H9 (cell line): ENCODE data around the gene USP47. TPM values are rescaled to one million over a fixed set of nuclear protein-coding genes. Genes with fewer than 3 reads are reported as not detected.

Experiments used
- DNase-seq: peaks from one replicate; pipeline ENCODE4 v3.0.0-alpha.2; 2017
- H2AFZ ChIP-seq: one replicate; pipeline ENCODE4 v1.6.1; 2013; ENCODE audit warnings: mild to moderate bottlenecking, low read length, control low read depth, moderate library complexity
- H2AK5ac ChIP-seq: 2 replicates; pipeline ENCODE4 v1.6.1; 2013; ENCODE audit warnings: low read length, control low read depth, mixed read lengths; ENCODE audit not compliant: insufficient read length
- H2BK120ac ChIP-seq: one replicate; pipeline ENCODE4 v1.6.1; 2013; ENCODE audit warnings: low read depth, mild to moderate bottlenecking, low read length, control low read depth, inconsistent platforms; ENCODE audit not compliant: poor library complexity, severe bottlenecking
- H2BK12ac ChIP-seq: 2 replicates; pipeline ENCODE4 v1.6.1; 2013; ENCODE audit warnings: low read length, control low read depth, mixed read lengths, low read depth; ENCODE audit not compliant: insufficient read length
- H2BK15ac ChIP-seq: 2 replicates; pipeline ENCODE4 v1.6.1; 2013; ENCODE audit warnings: low read depth, low read length, control low read depth
- H2BK20ac ChIP-seq: one replicate; pipeline ENCODE4 v1.6.1; 2013; ENCODE audit warnings: low read depth, mild to moderate bottlenecking, low read length, control low read depth, inconsistent platforms; ENCODE audit not compliant: poor library complexity, severe bottlenecking
- H2BK5ac ChIP-seq: 2 replicates; pipeline ENCODE4 v1.6.1; 2013; ENCODE audit warnings: low read length, control low read depth, mixed read lengths; ENCODE audit not compliant: insufficient read length
- H3K14ac ChIP-seq: 2 replicates; pipeline ENCODE4 v1.6.1; 2013; ENCODE audit warnings: low read length, control low read depth; ENCODE audit not compliant: insufficient read depth
- H3K18ac ChIP-seq: 2 replicates; pipeline ENCODE4 v1.6.1; 2013; ENCODE audit warnings: low read depth, mild to moderate bottlenecking, mixed read lengths, low read length, control low read depth; ENCODE audit not compliant: insufficient read length
- H3K23ac ChIP-seq: 2 replicates; pipeline ENCODE4 v1.6.1; 2013; ENCODE audit warnings: low read length, control low read depth, mixed read lengths, low read depth; ENCODE audit not compliant: insufficient read length
- H3K23me2 ChIP-seq: 2 replicates; pipeline ENCODE4 v1.6.1; 2013; ENCODE audit warnings: low read depth, mild to moderate bottlenecking, mixed read lengths, low read length, control low read depth; ENCODE audit not compliant: insufficient read length, poor library complexity, severe bottlenecking
- H3K27ac ChIP-seq: 2 replicates; pipeline ENCODE4 v1.5.1; 2013; ENCODE audit warnings: low read length, control low read depth, mixed read lengths, low read depth; ENCODE audit not compliant: insufficient read length
- H3K27me3 ChIP-seq: 2 replicates; pipeline ENCODE4 v1.6.1; 2013; ENCODE audit warnings: low read length, control low read depth, inconsistent platforms; ENCODE audit not compliant: insufficient read depth
- H3K4ac ChIP-seq: 2 replicates; pipeline ENCODE4 v1.6.1; 2013; ENCODE audit warnings: low read depth, mild to moderate bottlenecking, control low read depth, inconsistent platforms, low read length, moderate library complexity
- H3K4me1 ChIP-seq: 2 replicates; pipeline ENCODE4 v1.6.1; 2013; ENCODE audit warnings: low read length, control low read depth, inconsistent platforms; ENCODE audit not compliant: insufficient read depth
- H3K4me2 ChIP-seq: 2 replicates; pipeline ENCODE4 v1.6.1; 2013; ENCODE audit warnings: low read length, control low read depth, mixed read lengths; ENCODE audit not compliant: insufficient read length, insufficient read depth
- H3K56ac ChIP-seq: 2 replicates; pipeline ENCODE4 v1.6.1; 2013; ENCODE audit warnings: low read depth, mild to moderate bottlenecking, mixed read lengths, low read length, control low read depth; ENCODE audit not compliant: insufficient read length
- H3K79me1 ChIP-seq: 2 replicates; pipeline ENCODE4 v1.6.1; 2013; ENCODE audit warnings: low read depth, mild to moderate bottlenecking, moderate library complexity, low read length, control low read depth, inconsistent platforms; ENCODE audit not compliant: insufficient read depth, poor library complexity, severe bottlenecking
- H3K79me2 ChIP-seq: 2 replicates; pipeline ENCODE4 v1.6.1; 2013; ENCODE audit warnings: low read length, control low read depth, inconsistent platforms; ENCODE audit not compliant: insufficient read depth
- H3K9ac ChIP-seq: 2 replicates; pipeline ENCODE4 v1.6.1; 2013; ENCODE audit warnings: low read length, control low read depth, mixed read lengths; ENCODE audit not compliant: insufficient read length; ENCODE audit errors: extremely low read depth
- H3K9me3 ChIP-seq: one replicate; pipeline ENCODE4 v1.6.1; 2013; ENCODE audit warnings: low read depth, low read length, inconsistent platforms; ENCODE audit not compliant: control insufficient read depth
- H3T11ph ChIP-seq: one replicate; pipeline ENCODE4 v1.6.1; 2013; ENCODE audit warnings: mild to moderate bottlenecking, low read length, control low read depth, inconsistent platforms
- H4K20me1 ChIP-seq: one replicate; pipeline ENCODE4 v1.6.1; 2013; ENCODE audit not compliant: control insufficient read depth, insufficient read length, insufficient read depth
- H4K5ac ChIP-seq: 2 replicates; pipeline ENCODE4 v1.6.1; 2013; ENCODE audit warnings: low read depth, mild to moderate bottlenecking, mixed read lengths, low read length, control low read depth; ENCODE audit not compliant: insufficient read length
- H4K8ac ChIP-seq: replicated peaks from 2 replicates; pipeline ENCODE4 v1.6.1; 2013; ENCODE audit warnings: low read length, control low read depth, mixed read lengths, low read depth; ENCODE audit not compliant: insufficient read length
- H4K91ac ChIP-seq: 2 replicates; pipeline ENCODE4 v1.6.1; 2013; ENCODE audit warnings: low read depth, mild to moderate bottlenecking, moderate library complexity, mixed read lengths, low read length, control low read depth; ENCODE audit not compliant: insufficient read length
- H3K27ac Mint-ChIP-seq, 3 experiments: 2 replicates in 2 of 3; 3 replicates in 1 of 3; pipeline ENCODE4 v1.8.0; 2020 to 2021; ENCODE audit warnings: mixed read lengths in 3 of 3, mild to moderate bottlenecking in 1 of 3, moderate library complexity in 1 of 3
- H3K27me3 Mint-ChIP-seq: 2 replicates; pipeline ENCODE4 v1.8.0; 2021; ENCODE audit warnings: low read depth, mild to moderate bottlenecking, moderate library complexity, mixed read lengths
- H3K36me3 Mint-ChIP-seq, 3 experiments: 2 replicates in 2 of 3; 3 replicates in 1 of 3; pipeline ENCODE4 v1.8.0; 2020 to 2021; ENCODE audit warnings: low read depth in 3 of 3, mixed read lengths in 3 of 3; ENCODE audit not compliant: insufficient read depth in 1 of 3
- H3K4me1 Mint-ChIP-seq, 2 experiments: 2 replicates each; pipeline ENCODE4 v1.8.0; 2020; ENCODE audit warnings: mixed read lengths in 2 of 2
- H3K4me3 Mint-ChIP-seq, 2 experiments: 2 replicates in 1 of 2; 3 replicates in 1 of 2; pipeline ENCODE4 v1.8.0; 2020 to 2021; ENCODE audit warnings: mild to moderate bottlenecking in 2 of 2, mixed read lengths in 2 of 2, moderate library complexity in 1 of 2
- H3K9me3 Mint-ChIP-seq, 2 experiments: 2 replicates in 1 of 2; 3 replicates in 1 of 2; pipeline ENCODE4 v1.8.0; 2020; ENCODE audit warnings: mild to moderate bottlenecking in 2 of 2, mixed read lengths in 2 of 2, moderate library complexity in 1 of 2
- WGBS: extraction: QIAGEN DNeasy Blood & Tissue Kit; methylation state at CpG from one replicate; pipeline ENCODE4 v1.1.7; 2013; ENCODE audit warnings: missing lambda C conversion rate, low lambda C conversion rate, mixed read lengths; ENCODE audit not compliant: insufficient read length; ENCODE audit errors: extremely low coverage; 5-methylcytosine and 5-hydroxymethylcytosine counted together
- total RNA-seq: library from RNA; stranded (reverse); gene quantifications from 2 replicates; pipeline ENCODE4 v1.2.1, GENCODE V29; 2021
- TF ChIP-seq, protein P1 (sequence below): fragments of 200-600 bp; sonication (generic); conservative IDR thresholded peaks from 3 replicates; pipeline ENCODE4 v1.8.0; 2021; ENCODE audit warnings: antibody characterized with exemption, mild to moderate bottlenecking

USP47 gene
- total RNA-seq, 1 experiment from 2014 or later, result 26.7 TPM

- Mint-ChIP-seq H3K4me3 (no peak overlapping the region), H3K36me3 (no peaks in the 10 kb centered on the region), H3K27ac (no peak overlapping the region), H3K4me1 (peaks cover 19 to 20% of the 10 kb centered on the region in 2 experiments), H3K27me3 (no peaks in the 10 kb centered on the region), H3K9me3 (no peaks in the 10 kb centered on the region)
- peaks cover 18% of the 10 kb centered on the region; the same call in 1 of the 2 replicates for H3K79me2 ChIP-seq
- no peak overlapping the region for H2BK15ac ChIP-seq
- H2BK5ac ChIP-seq, result no peak overlapping the region
- no peak overlapping the region for H2BK120ac ChIP-seq
- H2BK12ac ChIP-seq, result no peak overlapping the region
- H4K8ac ChIP-seq, result no peak overlapping the region
- no peak overlapping the region for H3K4me2 ChIP-seq
- H2AFZ ChIP-seq, result no peak overlapping the region
- H3K79me1 ChIP-seq, result no peaks in the 10 kb centered on the region
- TF ChIP-seq, protein P1, sequence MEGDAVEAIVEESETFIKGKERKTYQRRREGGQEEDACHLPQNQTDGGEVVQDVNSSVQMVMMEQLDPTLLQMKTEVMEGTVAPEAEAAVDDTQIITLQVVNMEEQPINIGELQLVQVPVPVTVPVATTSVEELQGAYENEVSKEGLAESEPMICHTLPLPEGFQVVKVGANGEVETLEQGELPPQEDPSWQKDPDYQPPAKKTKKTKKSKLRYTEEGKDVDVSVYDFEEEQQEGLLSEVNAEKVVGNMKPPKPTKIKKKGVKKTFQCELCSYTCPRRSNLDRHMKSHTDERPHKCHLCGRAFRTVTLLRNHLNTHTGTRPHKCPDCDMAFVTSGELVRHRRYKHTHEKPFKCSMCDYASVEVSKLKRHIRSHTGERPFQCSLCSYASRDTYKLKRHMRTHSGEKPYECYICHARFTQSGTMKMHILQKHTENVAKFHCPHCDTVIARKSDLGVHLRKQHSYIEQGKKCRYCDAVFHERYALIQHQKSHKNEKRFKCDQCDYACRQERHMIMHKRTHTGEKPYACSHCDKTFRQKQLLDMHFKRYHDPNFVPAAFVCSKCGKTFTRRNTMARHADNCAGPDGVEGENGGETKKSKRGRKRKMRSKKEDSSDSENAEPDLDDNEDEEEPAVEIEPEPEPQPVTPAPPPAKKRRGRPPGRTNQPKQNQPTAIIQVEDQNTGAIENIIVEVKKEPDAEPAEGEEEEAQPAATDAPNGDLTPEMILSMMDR, result no peak
- no peaks in the 10 kb centered on the region for H3K27me3 ChIP-seq
- no CpG with 5 or more reads among the region's 1 CpG for WGBS
- H2BK20ac ChIP-seq, result no peak overlapping the region
- peaks cover 11% of the 10 kb centered on the region for H3K23me2 ChIP-seq
- H3K18ac ChIP-seq, result no peak overlapping the region
- no peak overlapping the region for H4K5ac ChIP-seq
- H3K14ac ChIP-seq, result no peak overlapping the region
- no peak overlapping the region for H3T11ph ChIP-seq
- H2AK5ac ChIP-seq, result no peak overlapping the region
- no peaks in the 10 kb centered on the region for H3K9me3 ChIP-seq
- H3K27ac ChIP-seq, result no peak overlapping the region
- no peak for DNase-seq
- H3K56ac ChIP-seq, result no peak overlapping the region
- H3K4me1 ChIP-seq, result peaks cover 5% of the 10 kb centered on the region; the same call in 1 of the 2 replicates
- H3K9ac ChIP-seq, result no peak overlapping the region
- no peaks in the 10 kb centered on the region for H4K20me1 ChIP-seq
- no peak overlapping the region for H3K4ac ChIP-seq
- H4K91ac ChIP-seq, result no peak overlapping the region
- H3K23ac ChIP-seq, result no peak overlapping the region
Observed at GRCh38 chr11:11844272-11844671, 2.5 kb downstream of the USP47 start.
